K562 (cell line): ENCODE data around the gene DOLK. TPM values are rescaled to one million over a fixed set of nuclear protein-coding genes. Genes with fewer than 3 reads are reported as not detected.

ENCODE experiments used
- ATAC-seq: fragments of 200-7000 bp; cut with Tn5 transposase; 3 replicates; pipeline ENCODE4 v1.9.1; 2020; ENCODE audit warnings: moderate library complexity
- BruUV-seq: library from RNA; stranded (reverse); fragments of 400-500 nt; replicated peaks from 2 replicates; lab custom pipeline; 2021; lab: Mats Ljungman, UMichigan
- CTCF ChIA-PET: fragments of 300-600 bp; formaldehyde crosslinking; extraction: SDS; loops from one replicate; lab custom pipeline; 2021; ENCODE audit warnings: low intra/inter-chr PET ratio; lab: Yijun Ruan, JAX
- POLR2A ChIA-PET: fragments of 300-600, 350-650 bp; sonication (Branson Sonifier 250); formaldehyde crosslinking; extraction: SDS; loops from one replicate; lab custom pipeline; 2021; ENCODE audit warnings: antibody characterized with exemption, inconsistent platforms; lab: Yijun Ruan, JAX
- DNase-seq, 4 experiments: peaks; one replicate each; pipeline versions ENCODE4 v3.0.0 to v3.0.0-alpha.2; 2011 to 2018; ENCODE audit warnings: low spot score in 3 of 4, mixed read lengths in 3 of 4; ENCODE audit errors: extremely low read depth in 1 of 4
- FAIRE-seq: peaks from 2 replicates; lab custom pipeline; 2011; peaks lifted over from hg19 to GRCh38; lab: Jason Lieb, UNC
- H2AFZ ChIP-seq: 2 replicates; pipeline ENCODE4 v1.6.0; 2011; ENCODE audit warnings: low read depth, low read length, control low read depth, inconsistent platforms
- H3K27ac ChIP-seq: fragments of 200-600 bp; 3 replicates; pipeline ENCODE4 v1.8.0; 2011; ENCODE audit warnings: low read depth, mild to moderate bottlenecking, control low read depth, inconsistent platforms, low read length, moderate library complexity, mixed read lengths; ENCODE audit errors: extremely low read depth
- H3K27me3 ChIP-seq, 2 experiments: fragments of 300-600 bp in 1 of 2; 2 replicates in 1 of 2; 3 replicates in 1 of 2; pipeline versions ENCODE4 v1.6.0 to v1.8.0; 2011; ENCODE audit warnings: inconsistent platforms in 2 of 2, low read length in 2 of 2, mild to moderate bottlenecking in 1 of 2, mixed read lengths in 1 of 2, moderate library complexity in 1 of 2; ENCODE audit not compliant: control insufficient read depth in 2 of 2, insufficient read depth in 2 of 2
- H3K36me3 ChIP-seq: fragments of 300-600 bp; 3 replicates; pipeline ENCODE4 v1.8.0; 2011; ENCODE audit warnings: mild to moderate bottlenecking, low read length, inconsistent platforms; ENCODE audit not compliant: control insufficient read depth, insufficient read depth
- H3K4me1 ChIP-seq, 2 experiments: fragments of 200-600 bp in 1 of 2; replicated peaks in 1 of 2; 2 replicates in 1 of 2; 3 replicates in 1 of 2; pipeline versions ENCODE4 v1.5.1 to v1.8.0; 2011; ENCODE audit warnings: inconsistent platforms in 2 of 2, low read length in 2 of 2, mild to moderate bottlenecking in 1 of 2, mixed read lengths in 1 of 2, moderate library complexity in 1 of 2; ENCODE audit not compliant: control insufficient read depth in 2 of 2, insufficient read depth in 2 of 2
- H3K4me2 ChIP-seq: 2 replicates; pipeline ENCODE4 v1.6.1; 2011; ENCODE audit warnings: low read length, control low read depth, inconsistent platforms, mixed read lengths; ENCODE audit not compliant: insufficient read depth
- H3K4me3 ChIP-seq: fragments of 200-600 bp; sonication (generic), shearing (Covaris generic); 2 replicates; pipeline ENCODE4 v1.5.1; 2016; ENCODE audit warnings: control low read depth, inconsistent platforms
- H3K79me2 ChIP-seq: fragments of 200-600 bp; 3 replicates; pipeline ENCODE4 v1.8.0; 2011; ENCODE audit warnings: low read length, inconsistent platforms; ENCODE audit not compliant: control insufficient read depth, insufficient read depth
- H3K9ac ChIP-seq, 2 experiments: 2 replicates each; pipeline versions ENCODE4 v1.6.0 to v1.6.1; 2011; ENCODE audit warnings: low read depth in 2 of 2, low read length in 2 of 2, control low read depth in 1 of 2, inconsistent platforms in 1 of 2, mild to moderate bottlenecking in 1 of 2, mixed read lengths in 1 of 2; ENCODE audit not compliant: insufficient read depth in 1 of 2
- H3K9me1 ChIP-seq: one replicate; pipeline ENCODE4 v1.6.0; 2011; ENCODE audit warnings: inconsistent platforms, mild to moderate bottlenecking, low read length, moderate library complexity; ENCODE audit not compliant: control insufficient read depth, insufficient read depth
- H3K9me3 ChIP-seq: replicated peaks from 2 replicates; pipeline ENCODE4 v1.5.1; 2011; ENCODE audit warnings: low read depth, low read length, inconsistent platforms; ENCODE audit not compliant: control insufficient read depth, insufficient read depth
- H4K20me1 ChIP-seq: replicated peaks from 2 replicates; pipeline ENCODE4 v1.6.1; 2011; ENCODE audit warnings: low read length, inconsistent platforms, mixed read lengths; ENCODE audit not compliant: control insufficient read depth, insufficient read depth
- BCLAF1 ChIP-seq, 2 experiments: fragments of 450-650 bp in 1 of 2; IDR thresholded peaks; 2 replicates each; pipeline ENCODE4 v1.6.1; 2011 to 2017; ENCODE audit warnings: low read depth in 2 of 2, antibody characterized with exemption in 1 of 2, borderline replicate concordance in 1 of 2, low read length in 1 of 2, mild to moderate bottlenecking in 1 of 2, mixed read lengths in 1 of 2; ENCODE audit not compliant: control insufficient read depth in 1 of 2
- ESRRB ChIP-seq: fragments of 250-450 bp; sonication (Bioruptor Pico); IDR thresholded peaks from 2 replicates; pipeline ENCODE4 v1.5.0; 2020; ENCODE audit warnings: mild to moderate bottlenecking, moderate library complexity, borderline replicate concordance
- GATAD2A ChIP-seq: fragments of 450-650 bp; IDR thresholded peaks from 2 replicates; pipeline ENCODE4 v1.6.1; 2017
- HOXB6 ChIP-seq: fragments of 250-450 bp; sonication (Bioruptor Pico); IDR thresholded peaks from 2 replicates; pipeline ENCODE4 v1.5.1; 2022; ENCODE audit warnings: mild to moderate bottlenecking, borderline replicate concordance
- KAT8 ChIP-seq: fragments of 450-650 bp; IDR thresholded peaks from 2 replicates; pipeline ENCODE4 v1.6.1; 2016; ENCODE audit warnings: low read depth, mild to moderate bottlenecking
- NEUROD1 ChIP-seq: fragments of 150-350 bp; IDR thresholded peaks from 2 replicates; pipeline ENCODE4 v1.6.1; 2014; ENCODE audit warnings: borderline replicate concordance, low read length, low read depth; ENCODE audit not compliant: partially characterized antibody
- U2AF1 ChIP-seq: fragments of 200-400 bp; formaldehyde crosslinking; optimal IDR thresholded peaks from 2 replicates; pipeline ENCODE3; 2017; ENCODE audit warnings: mild to moderate bottlenecking, low read depth, low read length, moderate library complexity
- ZEB2 ChIP-seq: fragments of 450-650 bp; IDR thresholded peaks from 2 replicates; pipeline ENCODE4 v1.6.1; 2016
- ZFP30 ChIP-seq: fragments of 250-450 bp; sonication (Bioruptor Pico); IDR thresholded peaks from 2 replicates; pipeline ENCODE4 v1.8.0; 2022; ENCODE audit warnings: moderate library complexity, mild to moderate bottlenecking, inconsistent platforms, borderline replicate concordance
- ZFX ChIP-seq: sonication (generic); formaldehyde crosslinking; IDR thresholded peaks from 2 replicates; pipeline ENCODE4 v1.8.0; 2022; ENCODE audit warnings: mild to moderate bottlenecking, missing genetic modification reagents, moderate library complexity
- ZNF174 ChIP-seq: fragments of 250-450 bp; sonication (Bioruptor Pico); IDR thresholded peaks from 2 replicates; pipeline ENCODE4 v1.4.0; 2020; ENCODE audit warnings: mild to moderate bottlenecking
- ZNF24 ChIP-seq: fragments of 450-650 bp; IDR thresholded peaks from 2 replicates; pipeline ENCODE4 v1.6.1; 2016
- ZNF280B ChIP-seq: fragments of 250-450 bp; sonication (Bioruptor Pico); IDR thresholded peaks from 2 replicates; pipeline ENCODE4 v1.5.1; 2021; ENCODE audit warnings: mild to moderate bottlenecking
- ZNF445 ChIP-seq: fragments of 250-450 bp; sonication (Bioruptor Pico); IDR thresholded peaks from 2 replicates; pipeline ENCODE4 v1.4.0; 2020; ENCODE audit warnings: low read depth, mild to moderate bottlenecking, moderate library complexity
- ZNF507 ChIP-seq: conservative IDR thresholded peaks from 2 replicates; pipeline ENCODE4 v1.6.1; 2017; ENCODE audit warnings: missing genetic modification characterization, missing compliant biosample characterization
- WGBS: fragments of 100-300 bp; shearing (Covaris generic); methylation state at CpG from one replicate; pipeline ENCODE4 v1.1.6; 2016; ENCODE audit warnings: low coverage, mixed read lengths; ENCODE audit not compliant: insufficient coverage; ENCODE audit errors: missing lambda C conversion rate; 5-methylcytosine and 5-hydroxymethylcytosine counted together
- in situ Hi-C: fragments of 300-500 bp; cut with MboI; formaldehyde crosslinking; loops from 4 replicates; pipeline ENCODE4 v1.15.0; 2018; ENCODE audit warnings: inconsistent platforms, mixed read lengths
- intact Hi-C: fragments of 100-400 bp; cut with micrococcal nuclease; formaldehyde crosslinking; loops from 2 replicates; pipeline ENCODE4 v1.14.2; 2022
- polyA plus RNA-seq, 8 experiments: library from polyadenylated mRNA; depleted of rRNA in 4 of 8; stranded (reverse) in 5 of 8; unstranded in 3 of 8; fragments of >200 nt; fragmentation: Nextera tagmentation in 2 of 8; fragmentation: Illumina TruSeq in 1 of 8; extraction: Ambion mirVana in 2 of 8; extraction: Trizol in 1 of 8; gene quantifications; 2 replicates each; pipeline versions ENCODE4 v1.2.1 to v1.2.3, GENCODE V29; 2011 to 2014; ENCODE audit warnings: inconsistent platforms in 1 of 8, missing spikeins in 1 of 8
- total RNA-seq, 7 experiments: library from RNA; depleted of rRNA in 6 of 7; stranded (reverse); fragments of >200 nt in 6 of 7; fragmentation: Illumina TruSeq in 2 of 7; extraction: Trizol in 2 of 7; gene quantifications; 2 replicates each; pipeline versions ENCODE4 v1.2.1 to v1.2.3, GENCODE V29; 2011 to 2021; ENCODE audit warnings: low replicate concordance in 1 of 7

Gene DOLK
- total and polyA plus RNA-seq, 9 of the 15 experiments (the other 6 are each of a cell fraction or from before 2014, with no cell fraction given), result 2.6 to 14.2 (median 11.7) TPM

- TF ChIP-seq HOXB6 (CRISPR knock-in tag), result no peak
These were observed 36.5 kb downstream of the DOLK start (continued) for GRCh38 chr9:128910906-128911305.

GRCh38 chr9:128909859-128910258 lies 37.5 kb downstream of the DOLK start:
- Histone ChIP-seq H3K27ac (no peak overlapping the region), H3K4me1 (peaks cover 17 to 45% of the 10 kb centered on the region in 2 experiments), H3K79me2 (0 out of 3 replicates have a peak, but pooled peaks cover 11% of the 10 kb centered on the region), H3K9me1 (no peaks in the 10 kb centered on the region), H3K4me3 (no peak overlapping the region), H3K9me3 (no peaks in the 10 kb centered on the region), H2AFZ (no peak overlapping the region), H3K9ac (peak overlapping the region in 1 of 2 experiments; percentile 64; a peak in 1 of 4 replicates), H3K27me3 (no peaks in the 10 kb centered on the region; a peak in 1 of 5 replicates), H3K4me2 (no peak overlapping the region), H4K20me1 (no peaks in the 10 kb centered on the region; the same call in 1 of the 2 replicates), H3K36me3 (peaks cover 47% of the 10 kb centered on the region; the same call in 2 of the 3 replicates)
- intact Hi-C loops (no loop called here), in situ Hi-C loops (no loop called here)
- TF ChIP-seq ZNF280B (CRISPR knock-in tag) (no peak), NEUROD1 (no peak), ZFX (CRISPR knock-in tag) (no peak), BCLAF1 (IDR thresholded peaks at IDR 0.05; ENCODE audit: borderline replicate concordance in 1 of 2, control insufficient read depth in 1 of 2, low read depth in 2 of 2, low read length in 1 of 2) (no peak), U2AF1 (no peak), ZEB2 (no peak), ESRRB (CRISPR knock-in tag) (no peak), ZNF507 (tag) (no peak), ZNF174 (CRISPR knock-in tag) (no peak), GATAD2A (no peak), ZNF24 (no peak), ZFP30 (no peak), KAT8 (no peak), ZNF445 (CRISPR knock-in tag) (no peak)
- DNase-seq, result no peak
- WGBS, result 83% methylated on average over 3 of the region's 4 CpGs
- FAIRE-seq, result no peak
- BruUV-seq, result no TSS peak
- ChIA-PET CTCF (no interaction called here), POLR2A (interaction anchor here (1.2 to 3.1 kb wide), 2 partner anchors 13 to 19 kb away, joined by 4 to 7 read pairs; no protein-coding TSS in a partner anchor)
- ATAC-seq, result no peak
